HG02642 (cell line): ENCODE measurements around the gene TRAF7.

Experiments
- ATAC-seq: cut with Tn5 transposase; IDR thresholded peaks from one replicate; pipeline ENCODE4 v1.9.1; 2021; ENCODE audit warnings: mild to moderate bottlenecking; ENCODE audit not compliant: unreplicated experiment, poor library complexity

Gene TRAF7

DNA sequence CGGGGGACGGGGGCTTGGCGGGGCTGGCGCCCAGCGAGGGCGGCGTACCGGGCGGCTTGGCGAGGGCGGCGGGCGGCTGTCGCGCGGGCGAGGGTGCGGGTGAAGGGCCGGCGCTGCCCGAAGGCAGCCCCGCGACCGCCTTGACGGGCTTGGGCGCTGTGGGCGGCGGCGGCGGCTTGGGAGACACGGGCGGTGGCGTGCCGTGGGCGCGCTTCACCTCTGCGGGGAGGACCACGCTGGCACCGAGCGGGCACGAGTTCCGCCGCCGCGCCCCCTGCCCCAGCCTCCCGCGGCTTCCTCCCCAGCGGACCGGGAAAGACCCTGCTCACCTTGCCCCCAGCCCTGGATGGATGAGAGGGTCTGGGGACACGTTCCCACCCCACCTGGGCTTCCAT is 23.5 kb downstream of the TRAF7 start:
- no peak for ATAC-seq

DNA sequence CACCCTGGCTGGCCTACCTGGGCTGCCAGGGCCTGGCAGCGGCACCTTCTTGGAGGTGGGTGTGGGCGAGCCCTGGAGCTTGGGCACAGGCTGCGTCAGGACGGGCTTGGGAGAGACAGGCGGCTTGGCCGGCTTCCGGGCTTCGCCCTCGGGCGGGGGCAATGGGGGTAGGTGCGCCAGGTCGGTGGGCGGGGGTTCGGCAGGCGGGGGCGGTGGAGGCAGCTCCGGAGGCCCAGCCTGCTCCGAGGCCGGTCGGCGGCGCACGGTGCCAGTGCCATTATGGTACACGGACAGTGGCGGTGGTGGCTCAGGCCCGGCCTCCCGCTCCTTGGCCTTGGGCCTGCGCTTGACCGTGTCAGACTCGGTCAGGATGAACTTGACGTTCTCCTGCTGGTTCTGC is 24.0 kb downstream of the TRAF7 start:
- no peak for ATAC-seq

DNA sequence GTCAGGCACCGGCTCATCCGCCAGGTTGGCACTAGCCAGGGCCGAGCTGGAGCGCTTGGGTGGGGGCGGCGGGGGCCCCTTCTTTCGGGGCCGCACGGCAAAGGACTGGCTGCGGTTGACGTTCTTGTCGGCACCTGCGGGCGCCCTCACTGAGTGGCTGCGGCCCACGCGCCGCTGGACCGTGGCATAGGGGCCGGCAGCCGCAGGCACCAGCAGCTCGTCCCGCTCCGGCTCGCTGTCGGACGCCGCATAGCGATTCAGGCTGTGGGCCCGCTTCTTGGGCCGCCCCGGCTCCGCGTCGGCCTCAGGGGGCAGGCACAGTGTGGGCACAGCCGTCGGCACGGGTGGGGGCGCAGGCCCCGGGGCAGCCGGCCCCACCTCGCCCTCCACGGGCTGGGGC is 24.9 kb downstream of the TRAF7 start:
- ATAC-seq: no peak

DNA sequence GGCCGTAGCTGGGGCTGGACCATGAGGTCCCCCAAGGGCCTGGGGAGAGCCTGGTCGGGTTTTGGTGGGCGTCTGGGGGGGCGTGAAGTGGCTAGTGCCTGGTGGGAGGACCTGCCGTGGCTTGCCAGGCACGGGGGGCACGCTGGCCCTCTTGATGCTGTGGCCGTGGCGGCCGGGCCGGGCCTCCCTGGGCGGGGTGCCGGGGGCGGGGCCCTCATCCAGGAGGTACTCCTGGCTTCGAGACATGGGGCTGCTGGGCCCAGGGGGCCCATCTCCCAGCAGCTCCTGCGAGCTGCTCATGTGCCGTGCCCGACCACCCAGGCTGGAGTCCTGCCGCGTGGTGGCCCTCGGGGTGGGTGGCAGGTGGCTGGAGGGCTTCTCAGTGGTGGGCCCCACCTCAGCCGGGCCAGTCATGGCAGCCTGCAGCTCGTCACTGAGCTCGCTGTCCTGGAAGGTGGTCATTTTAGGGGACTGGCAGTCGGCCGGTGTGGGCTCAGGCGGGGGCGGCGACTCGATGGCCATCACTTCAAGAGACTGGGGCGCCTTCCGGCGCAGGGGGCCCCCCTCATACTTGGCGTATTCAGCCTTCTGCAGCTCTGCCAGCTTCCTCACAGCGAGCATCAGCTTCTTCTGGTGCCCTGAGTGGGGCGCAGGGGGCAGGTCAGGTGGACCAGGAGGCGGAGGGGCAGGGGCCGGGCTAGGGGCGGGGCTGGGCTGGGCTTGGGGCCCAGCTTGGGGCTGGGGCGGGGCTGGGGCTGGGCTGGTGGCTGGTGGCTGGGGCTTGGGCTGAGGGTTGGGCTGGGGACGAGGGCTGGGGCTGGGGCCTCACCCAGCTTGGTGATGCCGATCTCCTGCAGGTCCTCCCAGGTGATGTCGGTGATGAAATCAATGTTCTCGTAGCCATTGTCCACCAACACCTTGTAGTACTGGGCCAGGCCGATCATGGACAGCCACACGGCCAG is 25.7 kb downstream of the TRAF7 start:
- no peak for ATAC-seq

DNA sequence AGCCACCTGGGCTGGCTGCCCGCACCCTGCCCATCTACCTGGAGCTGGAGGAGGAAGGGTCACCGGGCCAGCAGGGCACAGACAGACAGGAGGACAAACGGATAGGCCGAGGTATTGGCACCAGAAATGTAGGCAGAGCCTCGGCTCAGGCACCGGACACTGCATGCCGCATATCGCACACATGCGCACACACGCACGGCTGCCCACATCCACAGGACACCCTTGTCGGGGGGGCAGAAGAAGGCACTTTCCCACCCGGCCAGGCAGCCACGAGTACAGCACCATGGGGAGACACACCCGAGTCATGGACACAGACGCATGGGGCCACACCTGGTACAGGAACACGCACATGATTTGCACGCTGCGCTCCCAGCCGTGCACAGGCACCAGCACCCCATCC is 26.4 kb downstream of the TRAF7 start:
- ATAC-seq: no peak

DNA sequence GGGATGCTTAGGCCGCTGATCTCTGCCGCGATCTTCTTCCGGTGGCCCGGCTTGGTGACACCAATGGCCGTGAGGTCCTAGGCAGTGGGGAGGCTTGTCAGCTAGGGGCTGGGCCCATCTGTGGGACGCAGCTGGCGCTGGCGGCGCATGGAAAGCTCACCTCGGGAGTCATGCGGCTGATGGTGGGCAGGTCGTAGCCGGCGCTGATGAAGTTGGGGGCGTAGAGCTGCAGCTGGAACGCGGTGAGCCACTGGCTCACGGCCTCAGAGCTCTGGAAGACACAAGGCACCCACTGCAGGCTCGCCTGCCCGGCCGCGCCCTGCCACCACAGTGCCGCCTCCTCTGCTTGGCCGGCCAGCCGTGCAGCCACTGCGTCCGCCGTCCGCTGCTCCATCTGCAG is 28.1 kb downstream of the TRAF7 start:
- no peak for ATAC-seq

DNA sequence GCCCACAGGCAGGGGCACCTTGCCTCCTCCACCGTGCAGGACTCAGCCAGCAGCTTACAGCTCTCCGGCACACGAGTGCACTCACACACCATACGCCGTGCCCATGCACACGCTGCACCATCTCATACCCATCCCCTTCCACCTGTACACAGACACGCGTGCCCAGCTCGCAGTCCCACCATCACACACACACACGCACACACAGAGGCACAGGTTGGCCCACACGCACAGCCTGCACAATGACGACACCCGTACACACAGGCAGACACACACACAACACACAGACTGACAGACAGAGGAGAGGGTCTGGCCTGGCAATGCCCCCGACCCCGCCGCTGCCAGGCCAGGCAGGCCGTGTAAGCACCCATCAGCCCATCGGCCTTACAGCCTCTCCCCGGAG is 28.8 kb downstream of the TRAF7 start:
- no peak for ATAC-seq

DNA sequence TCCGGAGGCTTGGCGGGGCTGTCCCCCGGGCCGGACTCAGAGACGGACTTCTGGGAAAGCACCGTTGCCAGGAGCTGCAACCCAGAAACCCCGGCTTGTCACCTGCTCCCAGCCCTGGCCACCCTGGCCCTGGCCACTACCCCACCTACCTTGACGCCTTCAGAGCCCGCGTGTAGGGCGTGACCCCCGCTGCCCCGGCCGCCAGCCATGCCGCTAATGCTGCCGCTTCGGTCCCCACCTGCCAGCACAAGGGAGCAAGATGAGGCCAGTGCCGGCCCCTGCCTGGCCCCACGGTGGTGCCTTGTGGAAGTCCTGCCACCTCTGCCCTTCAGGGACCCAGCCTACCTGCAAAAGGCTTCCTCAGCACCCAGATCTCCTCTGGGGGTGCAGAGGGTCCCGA is 29.4 kb downstream of the TRAF7 start:
- no peak for ATAC-seq

DNA sequence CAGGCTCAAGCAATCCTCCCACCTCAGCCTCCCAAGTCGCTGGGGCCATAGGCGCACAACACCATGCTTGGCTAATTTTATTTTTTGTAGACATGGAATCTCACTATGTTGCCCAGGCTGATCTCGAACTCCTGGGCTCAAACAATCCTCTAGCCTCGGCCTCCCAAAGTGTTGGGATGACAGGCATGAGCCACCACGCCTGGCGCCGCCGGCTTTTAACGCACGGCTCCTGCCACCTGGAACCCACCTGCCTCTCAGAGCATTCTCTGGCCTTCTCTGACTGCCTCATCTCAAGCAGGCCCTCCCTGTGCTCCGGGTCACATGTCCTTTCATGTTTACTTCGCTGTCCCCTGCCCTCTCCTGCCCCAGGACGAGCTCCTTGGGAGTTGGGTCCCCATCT is 30.5 kb downstream of the TRAF7 start:
- no peak for ATAC-seq

DNA sequence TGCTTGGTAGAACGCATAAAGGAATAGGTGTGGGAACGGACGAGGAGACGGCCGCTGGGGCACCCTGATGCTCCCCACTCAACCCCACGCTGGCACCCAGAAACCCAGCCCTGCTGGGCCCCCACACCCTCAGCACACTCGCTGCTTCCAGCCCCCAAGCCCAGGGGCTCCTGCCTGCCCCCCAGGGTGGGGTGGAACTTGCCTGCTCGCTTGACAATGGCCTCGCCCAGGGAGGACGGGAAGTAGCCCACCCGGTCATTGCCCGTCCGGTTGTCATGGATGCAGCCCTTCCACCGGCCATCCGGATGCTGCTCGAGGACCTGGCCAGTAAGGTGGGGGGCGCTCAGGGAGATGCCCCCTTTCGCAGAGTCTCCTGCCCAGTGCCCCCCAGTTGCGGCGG is 30.9 kb downstream of the TRAF7 start:
- no peak for ATAC-seq

DNA sequence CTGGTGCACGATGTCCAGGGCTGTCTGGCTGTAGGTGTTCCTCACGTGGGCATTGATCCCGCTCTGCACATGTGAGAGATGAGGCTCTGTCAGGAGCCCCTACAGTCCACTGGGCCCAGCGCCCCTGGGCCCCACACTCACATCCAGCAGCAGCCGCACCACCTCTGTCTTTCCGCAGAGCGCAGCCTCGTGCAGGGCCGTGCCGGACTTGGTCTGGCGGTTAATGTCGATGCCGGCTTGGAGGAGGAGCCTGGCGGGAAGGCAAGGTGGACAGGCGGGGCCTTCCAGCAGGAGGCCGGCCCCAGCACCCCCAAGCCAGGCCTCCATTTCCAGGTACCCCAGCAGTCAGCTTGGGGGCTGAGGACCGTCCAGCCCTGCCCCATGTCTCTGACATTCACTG is 31.6 kb downstream of the TRAF7 start:
- no peak for ATAC-seq

DNA sequence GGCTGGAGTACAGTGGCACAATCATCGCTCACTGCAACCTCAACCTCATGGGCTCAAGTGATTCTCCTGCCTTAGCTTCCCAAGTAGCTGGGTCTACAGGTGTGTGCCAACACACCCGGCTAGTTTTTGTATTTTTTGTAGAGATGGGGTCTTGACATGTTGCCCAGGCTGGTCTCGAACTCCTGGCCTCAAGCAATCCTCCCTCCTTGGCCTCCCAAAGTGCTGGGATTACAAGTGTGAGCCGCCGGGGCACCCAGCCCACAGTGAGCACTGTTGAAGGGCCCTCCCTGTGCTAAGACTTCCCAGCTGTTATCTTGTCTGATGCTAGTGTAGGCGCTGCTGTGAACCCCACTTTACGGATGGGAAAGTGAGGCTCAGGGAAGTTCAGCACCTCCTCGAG is 32.8 kb downstream of the TRAF7 start:
- ATAC-seq: no peak

DNA sequence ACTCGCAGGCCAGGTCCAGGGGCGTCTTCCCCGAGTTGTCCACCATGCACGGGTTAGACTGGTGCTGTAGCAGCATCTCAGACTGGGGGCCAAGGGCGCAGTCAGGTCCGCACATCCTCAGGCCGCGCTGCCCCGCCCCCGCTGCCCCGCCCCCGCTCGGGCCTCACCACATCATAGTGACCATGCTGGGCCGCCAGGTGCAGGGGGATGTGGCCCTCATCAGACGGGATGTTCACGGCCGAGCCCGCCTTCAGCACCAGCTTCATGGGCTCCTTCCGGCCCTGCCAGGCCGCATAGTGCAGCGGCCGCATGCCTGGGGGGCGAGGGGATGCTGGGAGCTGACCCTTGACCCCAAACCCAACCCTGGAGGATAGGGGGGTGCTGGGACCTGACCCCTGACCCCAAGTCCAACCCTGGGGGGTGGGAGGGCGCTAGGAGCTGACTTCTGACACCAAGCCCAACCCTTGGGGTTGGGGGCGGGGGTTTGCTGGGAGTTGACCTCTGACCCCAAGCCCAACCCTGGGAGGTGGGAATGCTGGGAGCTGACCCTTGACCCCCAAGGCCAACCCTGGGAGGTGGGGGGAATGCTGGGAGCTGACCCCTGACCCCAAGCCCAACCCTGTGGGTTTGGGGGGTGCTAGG is 33.8 kb downstream of the TRAF7 start:
- no peak for ATAC-seq

DNA sequence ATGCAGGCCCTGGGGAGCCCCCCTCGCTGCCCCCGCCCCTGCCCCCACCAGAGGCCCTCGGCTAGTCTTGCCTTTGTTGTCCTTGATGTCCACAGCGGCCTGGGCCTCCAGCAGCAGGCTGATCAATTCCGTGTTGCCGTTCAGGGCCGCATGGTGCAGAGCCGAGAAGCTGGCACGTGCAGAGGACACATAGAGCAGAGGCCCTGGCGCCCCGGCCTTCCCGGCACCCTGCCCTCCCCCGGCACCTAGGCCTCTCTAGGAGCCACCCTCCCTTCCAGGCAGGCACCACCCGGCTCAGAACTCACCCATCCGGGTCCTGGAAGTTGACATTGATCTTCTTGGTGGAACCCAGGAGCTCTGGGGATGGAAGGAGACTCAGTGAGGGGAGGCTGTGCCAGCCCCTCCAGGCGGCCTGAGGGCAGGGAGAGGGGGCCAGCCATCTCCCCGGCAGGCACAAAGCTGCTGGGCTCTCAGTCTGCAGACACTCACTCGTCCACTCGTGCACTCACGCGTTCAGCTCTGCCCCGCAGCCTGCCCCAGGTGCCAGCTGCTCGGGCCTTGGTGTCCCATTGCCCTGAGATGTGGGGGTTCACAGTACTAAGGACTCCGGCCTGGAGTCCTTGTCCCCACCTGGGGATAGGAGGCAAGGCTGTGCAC is 34.5 kb downstream of the TRAF7 start:
- no peak for ATAC-seq

DNA sequence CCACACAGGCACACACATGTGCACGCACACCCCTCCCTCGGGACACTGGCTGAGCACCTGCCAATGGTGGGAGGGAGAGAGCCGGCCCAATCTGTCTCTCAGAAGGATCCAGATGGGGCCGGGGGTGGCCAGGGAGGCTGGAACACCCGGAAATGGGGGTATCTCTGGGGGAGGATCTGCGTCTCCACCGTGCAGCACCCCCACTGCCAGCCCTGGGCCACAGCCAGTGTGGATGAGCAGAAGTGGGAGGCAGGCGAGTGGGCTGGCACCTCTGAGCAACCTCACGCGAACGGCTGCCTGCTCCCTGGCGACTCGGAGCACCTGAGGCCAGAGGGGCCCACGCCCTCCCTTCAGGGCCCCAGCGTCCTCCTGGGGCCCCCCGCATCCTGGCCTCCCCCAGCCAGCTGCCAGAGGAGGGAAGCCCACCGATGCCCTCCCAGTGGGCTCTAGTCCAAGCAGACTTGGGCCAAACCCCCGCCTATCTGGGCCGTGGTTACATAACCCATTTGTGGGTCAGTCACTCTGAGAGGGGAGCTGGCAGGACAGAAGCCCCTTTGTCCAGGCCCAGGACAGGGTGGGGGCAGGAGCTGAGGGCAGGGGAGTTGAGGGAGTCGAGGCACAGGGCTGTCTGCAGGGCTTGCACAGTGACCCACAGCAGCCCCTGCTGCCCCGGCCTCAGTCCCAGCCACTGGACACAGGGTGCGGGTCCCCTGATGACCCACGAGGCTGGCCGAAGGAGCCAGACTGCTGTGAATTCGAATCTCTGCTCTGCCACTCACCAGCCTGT is 35.3 kb downstream of the TRAF7 start:
- ATAC-seq: no peak

DNA sequence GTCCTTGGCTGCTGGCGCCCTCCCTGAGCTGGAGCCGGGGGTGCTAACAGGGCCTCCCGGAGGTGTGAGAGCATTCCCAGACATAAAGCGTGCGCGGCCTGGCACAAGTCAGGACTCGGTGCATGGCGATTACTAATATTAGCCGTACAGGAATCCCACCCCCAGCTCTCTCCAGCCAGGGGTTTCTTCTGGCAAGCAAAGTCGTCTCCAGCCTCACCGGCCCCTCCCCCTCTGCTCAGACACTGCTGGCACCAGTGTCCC is 35.8 kb downstream of the TRAF7 start:
- no peak for ATAC-seq

DNA sequence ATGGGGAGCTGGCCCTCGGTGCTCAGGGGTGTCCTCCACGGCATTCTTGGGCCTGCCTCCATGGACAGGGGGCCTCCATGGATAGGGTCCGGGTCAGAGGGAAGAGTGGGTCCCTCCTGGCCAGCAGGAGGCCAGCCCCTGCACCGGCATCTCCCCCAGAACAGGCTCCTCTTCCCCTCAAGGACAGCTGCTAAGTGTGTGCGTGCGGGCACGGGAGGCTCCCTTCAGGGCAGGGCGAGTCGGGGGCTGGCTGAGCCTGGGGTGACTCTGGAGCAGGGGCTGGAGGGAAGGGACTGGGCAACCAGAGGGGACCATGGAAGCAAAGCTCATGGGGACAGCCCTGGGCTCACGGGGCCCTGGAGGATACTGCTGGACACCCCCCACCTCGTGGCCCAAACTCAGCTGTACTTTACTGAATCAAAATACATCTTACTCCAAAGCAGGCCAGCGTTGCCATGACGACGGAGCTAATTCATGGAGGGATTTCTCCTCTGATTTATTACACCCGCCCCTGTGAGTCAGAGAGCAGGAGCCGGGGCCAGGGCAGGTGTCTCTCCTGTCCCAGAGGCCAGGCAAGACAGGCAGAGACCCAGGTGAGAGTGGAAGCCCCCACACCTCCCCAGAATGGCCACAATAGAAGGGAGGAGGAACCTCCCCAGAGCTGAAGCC is 38.7 kb downstream of the TRAF7 start:
- ATAC-seq: no peak

DNA sequence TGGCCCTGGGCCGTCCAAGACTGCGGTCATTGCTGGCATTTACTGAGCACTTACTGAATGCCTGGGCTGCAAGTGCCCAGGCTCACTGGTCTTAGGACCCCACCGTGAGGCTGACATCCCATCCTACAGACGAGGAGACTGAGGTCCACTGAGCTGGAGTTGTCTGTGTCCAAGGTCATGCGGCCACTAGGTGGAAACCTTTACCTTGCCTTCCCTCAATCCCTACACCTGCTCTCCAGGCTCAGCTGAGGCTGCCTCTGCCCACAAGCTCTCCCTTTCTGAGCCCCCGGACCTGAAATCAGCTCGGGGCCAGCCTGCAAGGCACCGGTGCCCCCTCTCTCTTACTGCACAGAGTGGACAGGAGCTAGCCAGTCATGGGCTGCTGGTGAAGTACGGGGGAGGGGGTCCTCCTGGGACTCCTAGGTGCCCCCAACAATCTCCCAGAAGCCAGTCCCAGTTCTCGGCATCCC is 39.3 kb downstream of the TRAF7 start:
- ATAC-seq: no peak

DNA sequence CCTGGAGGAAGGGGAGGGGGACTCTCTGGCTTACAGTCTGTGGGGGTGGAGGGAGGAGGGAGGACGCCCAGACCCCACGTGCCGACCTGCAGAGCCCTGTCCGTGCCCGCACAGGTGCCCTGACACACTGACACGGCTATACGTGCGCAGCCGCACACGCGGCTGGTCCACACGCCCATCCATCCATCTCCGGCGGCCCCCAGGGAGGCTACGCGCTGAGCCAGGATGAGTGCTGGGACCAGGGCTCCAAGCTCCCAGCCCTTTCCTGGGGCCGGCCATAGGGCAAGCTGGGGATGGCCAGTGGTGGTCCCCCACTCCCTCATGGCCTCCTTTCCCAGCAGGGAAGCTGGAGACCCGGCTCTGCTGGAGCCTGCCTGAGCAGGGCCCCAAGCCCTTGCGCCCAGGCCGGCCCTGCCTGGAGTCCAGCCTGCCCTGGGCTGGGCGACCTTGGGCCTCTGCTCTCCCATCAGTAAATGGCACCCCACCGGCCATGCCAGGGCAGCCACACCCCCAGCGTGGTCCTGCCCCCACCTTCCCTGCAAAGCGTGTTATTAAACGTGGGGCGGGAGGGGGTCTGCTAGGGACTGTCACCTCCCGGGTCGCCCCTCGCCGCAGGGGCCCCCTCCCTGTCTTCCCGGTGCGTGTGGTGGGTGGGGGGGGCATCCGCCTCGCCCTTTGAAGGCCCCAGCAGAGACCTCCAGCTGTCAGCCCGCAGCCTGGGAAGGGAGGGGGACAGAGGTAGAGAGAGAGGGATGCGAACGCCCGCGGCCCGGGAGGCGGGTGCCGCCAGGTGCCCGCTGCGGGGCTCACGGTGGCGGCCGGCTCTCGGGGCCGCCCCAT is 40.0 kb downstream of the TRAF7 start:
- ATAC-seq: no peak
